ENCODE results near the gene TFAP2A.

GRCh38 chr6:10441004-10441654 is 26.3 kb upstream of the TFAP2A start:
- TF ChIP-seq POLR2AphosphoS5 (IDR thresholded peaks at IDR 0.05; ENCODE audit: borderline replicate concordance, low read depth, low read length) (no peak), EZH2 (IDR thresholded peaks at IDR 0.05) (no peak)
